Astrocyte (in vitro differentiated cells and primary cell): ENCODE results near the gene GRM2.

ENCODE experiments used
- EZH2 ChIP-seq: IDR thresholded peaks from 2 replicates; pipeline ENCODE4 v1.6.1; 2012; ENCODE audit warnings: mild to moderate bottlenecking, low read length, inconsistent platforms; ENCODE audit not compliant: insufficient read depth
- TF ChIP-seq, protein P1 (sequence below): IDR thresholded peaks from 2 replicates; pipeline ENCODE4 v1.5.1; 2011; ENCODE audit warnings: low read depth, mild to moderate bottlenecking, inconsistent platforms, low read length, moderate library complexity; ENCODE audit not compliant: insufficient read depth

DNA sequence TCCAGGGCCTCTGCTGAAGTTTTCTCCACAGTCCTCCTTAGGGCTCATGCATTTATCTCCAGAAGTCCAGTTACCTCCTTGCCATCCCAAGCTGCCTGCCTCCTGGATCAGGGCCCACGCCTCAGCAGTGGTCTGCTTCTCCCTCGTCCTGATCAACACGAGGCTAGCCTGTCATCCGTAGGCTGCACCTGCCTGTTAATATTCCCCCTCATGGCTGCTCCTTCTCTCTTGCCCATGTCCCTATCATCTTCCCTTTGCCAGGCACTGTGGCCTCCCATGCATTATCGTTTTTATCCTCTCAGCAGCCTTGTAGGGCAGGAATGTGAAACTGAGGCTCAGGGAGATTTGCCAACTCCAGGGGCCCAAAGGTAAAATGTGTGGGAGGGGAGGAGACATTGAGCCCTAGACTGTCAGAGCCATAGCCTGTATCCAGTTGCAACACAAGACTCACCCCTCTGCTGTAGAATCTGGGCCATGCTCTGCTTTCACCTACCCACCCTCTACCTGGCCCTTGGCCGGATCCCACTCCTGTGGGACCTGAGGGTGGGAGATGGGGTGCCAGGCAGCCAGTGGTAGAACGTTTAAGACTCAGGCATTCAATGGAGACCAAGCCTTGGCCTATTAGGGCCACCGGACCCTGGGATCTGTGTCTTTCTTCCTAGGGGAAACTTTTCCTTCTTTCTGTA lies 4.6 kb downstream of the GRM2 start:
- TF ChIP-seq, protein P1, sequence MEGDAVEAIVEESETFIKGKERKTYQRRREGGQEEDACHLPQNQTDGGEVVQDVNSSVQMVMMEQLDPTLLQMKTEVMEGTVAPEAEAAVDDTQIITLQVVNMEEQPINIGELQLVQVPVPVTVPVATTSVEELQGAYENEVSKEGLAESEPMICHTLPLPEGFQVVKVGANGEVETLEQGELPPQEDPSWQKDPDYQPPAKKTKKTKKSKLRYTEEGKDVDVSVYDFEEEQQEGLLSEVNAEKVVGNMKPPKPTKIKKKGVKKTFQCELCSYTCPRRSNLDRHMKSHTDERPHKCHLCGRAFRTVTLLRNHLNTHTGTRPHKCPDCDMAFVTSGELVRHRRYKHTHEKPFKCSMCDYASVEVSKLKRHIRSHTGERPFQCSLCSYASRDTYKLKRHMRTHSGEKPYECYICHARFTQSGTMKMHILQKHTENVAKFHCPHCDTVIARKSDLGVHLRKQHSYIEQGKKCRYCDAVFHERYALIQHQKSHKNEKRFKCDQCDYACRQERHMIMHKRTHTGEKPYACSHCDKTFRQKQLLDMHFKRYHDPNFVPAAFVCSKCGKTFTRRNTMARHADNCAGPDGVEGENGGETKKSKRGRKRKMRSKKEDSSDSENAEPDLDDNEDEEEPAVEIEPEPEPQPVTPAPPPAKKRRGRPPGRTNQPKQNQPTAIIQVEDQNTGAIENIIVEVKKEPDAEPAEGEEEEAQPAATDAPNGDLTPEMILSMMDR = no peak
- TF ChIP-seq EZH2 = no peak
